Activated B cell treated with CpG ODN at 0.5 μM for 24 hours (primary cell): ENCODE measurements around the gene ATXN3L. TPM values are rescaled to one million over a fixed set of nuclear protein-coding genes. Genes with fewer than 3 reads are reported as not detected.
A peak's percentile ranks its signal among the peaks of the same experiment; 100 is the strongest.

Experiments used
- ATAC-seq: fragments of 200-7000 bp; cut with Tn5 transposase; one replicate; pipeline ENCODE4 v1.10.0; 2021; ENCODE audit warnings: low read depth, mild to moderate bottlenecking, moderate library complexity
- CTCF ChIA-PET: fragments of 350-600 bp; sonication (Branson Sonifier 250); formaldehyde crosslinking; loops from one replicate; lab custom pipeline; 2021; ENCODE audit warnings: antibody characterized with exemption; lab: Charles Lee
- POLR2A ChIA-PET: fragments of 350-600 bp; sonication (Branson Sonifier 250); formaldehyde crosslinking; loops from one replicate; lab custom pipeline; 2021; ENCODE audit warnings: antibody characterized with exemption; lab: Charles Lee
- DNase-seq: peaks from one replicate; pipeline ENCODE4 v3.0.0; 2022
- H3K27ac Mint-ChIP-seq: one replicate; pipeline ENCODE4 v1.8.0; 2020; ENCODE audit warnings: mixed read lengths
- H3K27me3 Mint-ChIP-seq: one replicate; pipeline ENCODE4 v1.8.0; 2021; ENCODE audit warnings: mixed read lengths
- H3K36me3 Mint-ChIP-seq: one replicate; pipeline ENCODE4 v1.8.0; 2021; ENCODE audit warnings: low read depth, mixed read lengths
- H3K4me1 Mint-ChIP-seq: one replicate; pipeline ENCODE4 v1.8.0; 2021; ENCODE audit warnings: mixed read lengths
- H3K4me3 Mint-ChIP-seq: one replicate; pipeline ENCODE4 v1.8.0; 2020; ENCODE audit warnings: mild to moderate bottlenecking, mixed read lengths
- H3K9me3 Mint-ChIP-seq: one replicate; pipeline ENCODE4 v1.8.0; 2020; ENCODE audit warnings: mixed read lengths
- CTCF ChIP-seq: fragments of 200-600 bp; IDR thresholded peaks from one replicate; pipeline ENCODE4 v1.8.0; 2022; ENCODE audit warnings: antibody characterized with exemption, mild to moderate bottlenecking
- intact Hi-C: fragments of 100-400 bp; cut with micrococcal nuclease; formaldehyde crosslinking; loops from one replicate; pipeline ENCODE4 v1.15.1; 2024
- total RNA-seq: library from RNA; stranded (reverse); gene quantifications from 2 replicates; pipeline ENCODE4 v1.2.3, GENCODE V29; 2022

The ATXN3L gene
- total RNA-seq, 1 donor from 2014 or later, result not detected

- H3K27me3 Mint-ChIP-seq, result no peaks in the 10 kb centered on the region
- intact Hi-C loops, result no loop called here
- DNase-seq, result no peak
These were observed 32.0 kb downstream of the ATXN3L start for GRCh38 chrX:13287816-13288215.

GRCh38 chrX:13285693-13286092 is 34.2 kb downstream of the ATXN3L start:
- H3K9me3 Mint-ChIP-seq, result peaks cover 5% of the 10 kb centered on the region
- intact Hi-C loops, result no loop called here
- no peak for TF ChIP-seq CTCF
- H3K4me3 Mint-ChIP-seq, result no peak overlapping the region
- ChIA-PET POLR2A (no interaction called here), CTCF (no interaction called here)
- H3K4me1 Mint-ChIP-seq, result peaks cover 13% of the 10 kb centered on the region
- no peak for ATAC-seq
- DNase-seq, result no peak
- no peaks in the 10 kb centered on the region for H3K36me3 Mint-ChIP-seq
- H3K27me3 Mint-ChIP-seq, result no peaks in the 10 kb centered on the region
- H3K27ac Mint-ChIP-seq, result no peak overlapping the region

More at GRCh38 chrX:13287816-13288215, 32.0 kb downstream of the ATXN3L start:
- Mint-ChIP-seq H3K36me3 (no peaks in the 10 kb centered on the region), H3K9me3 (peaks cover 5% of the 10 kb centered on the region), H3K27ac (no peak overlapping the region), H3K4me1 (peaks cover 13% of the 10 kb centered on the region), H3K4me3 (no peak overlapping the region)
- ATAC-seq, result no peak
- ChIA-PET CTCF (no interaction called here), POLR2A (no interaction called here)
- TF ChIP-seq CTCF, result no peak

- no peak overlapping the region for H3K27ac Mint-ChIP-seq
- H3K4me3 Mint-ChIP-seq, result no peak overlapping the region
- intact Hi-C loops, result no loop called here
- no peaks in the 10 kb centered on the region for H3K27me3 Mint-ChIP-seq
- DNase-seq (no peak), ATAC-seq (no peak)
- ChIA-PET CTCF (no interaction called here), POLR2A (no interaction called here)
- no peaks in the 10 kb centered on the region for H3K36me3 Mint-ChIP-seq
- TF ChIP-seq CTCF, result no peak
- H3K4me1 Mint-ChIP-seq, result peaks cover 10% of the 10 kb centered on the region
- H3K9me3 Mint-ChIP-seq, result peaks cover 5% of the 10 kb centered on the region
These were observed 34.6 kb downstream of the ATXN3L start for GRCh38 chrX:13285229-13285628.

GRCh38 chrX:13284570-13284969 is 35.3 kb downstream of the ATXN3L start:
- Mint-ChIP-seq H3K4me3 (no peak overlapping the region), H3K4me1 (peaks cover 10% of the 10 kb centered on the region), H3K27ac (no peak overlapping the region), H3K27me3 (no peaks in the 10 kb centered on the region), H3K36me3 (no peaks in the 10 kb centered on the region), H3K9me3 (peaks cover 5% of the 10 kb centered on the region)
- CTCF ChIA-PET, result interaction anchor here (1.7 to 2.7 kb wide), 2 partner anchors 204 to 338 kb away, joined by 6 to 12 read pairs; no protein-coding TSS in a partner anchor
- POLR2A ChIA-PET, result interaction anchor here (1.7 kb wide), 1 partner anchor 30 kb away, joined by 6 read pairs; no protein-coding TSS in a partner anchor
- intact Hi-C loops, result no loop called here
- no peak for TF ChIP-seq CTCF
- DNase-seq (no peak), ATAC-seq (no peak)

GRCh38 chrX:13283950-13284546 is 35.8 kb downstream of the ATXN3L start:
- intact Hi-C loops, result loop anchor here (1.0 kb wide), 1 partner anchor 204 kb away; no protein-coding TSS in a partner anchor
- H3K4me3 Mint-ChIP-seq, result no peak overlapping the region
- peaks cover 5% of the 10 kb centered on the region for H3K9me3 Mint-ChIP-seq
- ATAC-seq (no peak), DNase-seq (no peak)
- H3K36me3 Mint-ChIP-seq, result no peaks in the 10 kb centered on the region
- ChIA-PET CTCF (interaction anchor here (0.5 to 2.7 kb wide), 4 partner anchors 20 to 337 kb away, joined by 3 to 12 read pairs (median 5); no protein-coding TSS in a partner anchor), POLR2A (interaction anchor here (1.7 kb wide), 1 partner anchor 29 kb away, joined by 6 read pairs; no protein-coding TSS in a partner anchor)
- no peaks in the 10 kb centered on the region for H3K27me3 Mint-ChIP-seq
- peak overlapping the region; percentile 77 for H3K27ac Mint-ChIP-seq
- H3K4me1 Mint-ChIP-seq, result peaks cover 10% of the 10 kb centered on the region
- TF ChIP-seq CTCF, result no peak
